ENCODE results near the gene RBM34.

The RBM34 gene

GRCh38 chr1:235149824-235150223 is 11.2 kb downstream of the RBM34 start:
- Histone ChIP-seq H3K4me1 (no peaks in the 10 kb centered on the region), H3K36me3 (peaks cover 53 to 96% (median 67%) of the 10 kb centered on the region in 3 donors), H3K4me3 (no peak overlapping the region), H3K9me3 (no peaks in the 10 kb centered on the region), H3K27me3 (no peaks in the 10 kb centered on the region), H3K27ac (no peak overlapping the region)
- intact Hi-C loops (cut with DNase I; ENCODE audit: low total_unique reads): no loop called here
- TF ChIP-seq CTCF (IDR thresholded peaks at IDR 0.05): no peak
- no peak for DNase-seq

GRCh38 chr1:235147269-235147668 is 13.8 kb downstream of the RBM34 start:
- H3K4me1 ChIP-seq: no peaks in the 10 kb centered on the region
- no peak overlapping the region for H3K27ac ChIP-seq
- TF ChIP-seq CTCF (IDR thresholded peaks at IDR 0.05): no peak
- no peak for DNase-seq
- intact Hi-C loops (cut with DNase I; ENCODE audit: low total_unique reads): no loop called here
- no peak overlapping the region for H3K4me3 ChIP-seq
- H3K36me3 ChIP-seq: peaks cover 45 to 97% (median 67%) of the 10 kb centered on the region in 3 donors
- no peaks in the 10 kb centered on the region for H3K27me3 ChIP-seq
- H3K9me3 ChIP-seq: no peaks in the 10 kb centered on the region

DNA sequence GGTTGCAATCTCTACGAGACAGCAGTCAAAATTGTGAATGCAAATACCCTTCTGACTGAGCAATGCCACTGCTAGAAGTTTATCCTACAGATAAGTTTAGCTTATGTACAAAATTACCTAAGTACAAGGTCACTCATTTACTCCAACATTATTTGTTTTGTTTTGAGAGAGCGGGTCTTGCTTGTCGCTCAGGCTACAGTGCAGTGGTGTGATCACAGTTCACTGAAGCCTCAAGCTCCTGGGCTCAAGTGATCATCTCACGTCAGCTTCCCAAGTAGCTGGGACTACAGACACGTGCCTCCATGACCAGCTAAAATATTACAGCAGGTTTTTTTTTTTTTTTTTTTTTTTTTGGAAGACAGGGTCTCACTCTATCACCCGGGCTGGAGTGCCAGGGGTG is 15.4 kb downstream of the RBM34 start:
- no peak overlapping the region for H3K27ac ChIP-seq
- peaks cover 47 to 98% (median 71%) of the 10 kb centered on the region in 3 donors for H3K36me3 ChIP-seq

GRCh38 chr1:235142991-235143390 is 18.1 kb downstream of the RBM34 start:
- Histone ChIP-seq H3K4me1 (no peaks in the 10 kb centered on the region), H3K27me3 (no peaks in the 10 kb centered on the region), H3K9me3 (no peaks in the 10 kb centered on the region), H3K4me3 (no peak overlapping the region), H3K27ac (no peak overlapping the region), H3K36me3 (peaks cover 38 to 94% (median 83%) of the 10 kb centered on the region in 3 donors)
- no peak for TF ChIP-seq CTCF (IDR thresholded peaks at IDR 0.05)
- intact Hi-C loops (cut with DNase I; ENCODE audit: low total_unique reads): no loop called here
- no peak for DNase-seq

More for the DNA sequence above, 15.4 kb downstream of the RBM34 start:
- Histone ChIP-seq H3K27me3 (no peaks in the 10 kb centered on the region), H3K4me3 (no peak overlapping the region), H3K9me3 (no peaks in the 10 kb centered on the region), H3K4me1 (no peaks in the 10 kb centered on the region)
- intact Hi-C loops (cut with DNase I; ENCODE audit: low total_unique reads): no loop called here
- TF ChIP-seq CTCF (IDR thresholded peaks at IDR 0.05): no peak
- DNase-seq: no peak

DNA sequence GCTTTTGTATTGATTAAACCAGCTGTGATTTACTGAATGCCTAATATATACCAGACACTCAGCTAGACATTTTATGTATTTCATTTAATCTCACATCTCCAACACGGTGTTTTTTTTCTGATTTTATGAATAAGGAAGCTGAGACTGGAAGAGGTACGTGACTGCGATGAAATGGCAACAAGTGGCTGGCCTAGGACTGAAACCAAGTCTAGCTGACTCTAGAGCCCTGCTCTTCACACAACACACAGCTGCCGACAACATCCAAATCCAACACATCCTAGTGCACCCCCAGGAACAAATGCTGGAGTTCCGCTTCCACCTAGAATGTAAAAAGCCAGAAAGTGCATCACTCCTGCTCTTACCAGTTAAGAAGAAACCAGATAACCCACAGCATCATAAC is 21.7 kb downstream of the RBM34 start:
- peaks cover 47 to 94% (median 84%) of the 10 kb centered on the region in 3 donors for H3K36me3 ChIP-seq
- H3K4me3 ChIP-seq: no peak overlapping the region
- TF ChIP-seq CTCF (IDR thresholded peaks at IDR 0.05): no peak
- H3K27me3 ChIP-seq: no peaks in the 10 kb centered on the region
- H3K4me1 ChIP-seq: no peaks in the 10 kb centered on the region
- DNase-seq: no peak
- intact Hi-C loops (cut with DNase I; ENCODE audit: low total_unique reads): no loop called here
- no peak overlapping the region for H3K27ac ChIP-seq
- H3K9me3 ChIP-seq: no peaks in the 10 kb centered on the region

GRCh38 chr1:235138821-235139220 is 22.2 kb downstream of the RBM34 start:
- no peak overlapping the region for H3K4me3 ChIP-seq
- no peak overlapping the region for H3K27ac ChIP-seq
- H3K9me3 ChIP-seq: no peaks in the 10 kb centered on the region
- H3K4me1 ChIP-seq: no peaks in the 10 kb centered on the region
- TF ChIP-seq CTCF (IDR thresholded peaks at IDR 0.05): no peak
- no peak for DNase-seq
- peaks cover 45 to 94% (median 86%) of the 10 kb centered on the region in 3 donors for H3K36me3 ChIP-seq
- no peaks in the 10 kb centered on the region for H3K27me3 ChIP-seq
- intact Hi-C loops (cut with DNase I; ENCODE audit: low total_unique reads): no loop called here

All from tibial artery (tissue), 4 donors.